HG02588 (cell line): ENCODE measurements around the gene RNF38.
"Not testable (repeated sequence)": the region's sequence is repeated elsewhere in the genome, so short reads cannot be mapped to it uniquely, and the experiment has no call there.

Source experiments
- ATAC-seq: cut with Tn5 transposase; IDR thresholded peaks from one replicate; pipeline ENCODE4 v1.9.1; 2021; ENCODE audit warnings: mild to moderate bottlenecking, moderate library complexity; ENCODE audit not compliant: unreplicated experiment

The RNF38 gene

DNA sequence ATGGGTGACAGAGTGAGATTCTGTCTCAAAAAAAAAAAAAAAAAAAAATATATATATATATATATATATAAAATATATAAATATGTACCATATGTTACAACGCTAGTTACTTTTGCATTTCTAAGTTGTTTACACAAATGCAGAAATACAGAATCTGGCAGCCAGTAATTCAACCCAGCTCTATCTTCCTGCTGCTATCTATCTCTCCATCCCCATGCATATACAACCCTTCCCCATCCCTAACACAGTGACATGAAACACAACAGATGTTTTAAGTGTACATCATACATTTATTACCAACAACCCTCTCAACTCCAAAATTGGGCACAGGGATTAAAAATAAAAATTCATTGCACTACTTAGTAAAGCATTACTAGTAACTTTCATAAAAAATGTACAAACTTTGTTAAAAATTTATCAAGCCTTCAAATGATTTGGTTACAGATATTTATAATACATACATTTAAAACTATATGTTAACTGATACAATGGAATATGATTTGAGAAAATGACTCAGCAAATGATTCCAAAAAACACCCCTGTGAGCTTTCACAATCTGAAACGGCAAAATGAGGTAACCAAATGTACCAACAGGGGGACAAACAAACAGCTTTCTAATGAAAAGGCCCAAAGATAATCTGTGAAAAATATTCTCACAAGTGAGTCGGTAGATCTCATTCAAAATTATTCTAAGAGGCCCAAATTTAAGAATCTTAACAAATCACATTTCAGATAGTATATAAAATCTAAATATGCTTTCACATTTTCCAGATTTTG, 63.8 kb downstream of the RNF38 start:
- no peak for ATAC-seq

- no peak for ATAC-seq
Measured at GRCh38 chr9:36332006-36332405, 68.1 kb downstream of the RNF38 start.

- no peak for ATAC-seq
Measured at GRCh38 chr9:36328798-36329411, 71.2 kb downstream of the RNF38 start.

- no peak for ATAC-seq
Measured at GRCh38 chr9:36325081-36325828, 74.8 kb downstream of the RNF38 start.

DNA sequence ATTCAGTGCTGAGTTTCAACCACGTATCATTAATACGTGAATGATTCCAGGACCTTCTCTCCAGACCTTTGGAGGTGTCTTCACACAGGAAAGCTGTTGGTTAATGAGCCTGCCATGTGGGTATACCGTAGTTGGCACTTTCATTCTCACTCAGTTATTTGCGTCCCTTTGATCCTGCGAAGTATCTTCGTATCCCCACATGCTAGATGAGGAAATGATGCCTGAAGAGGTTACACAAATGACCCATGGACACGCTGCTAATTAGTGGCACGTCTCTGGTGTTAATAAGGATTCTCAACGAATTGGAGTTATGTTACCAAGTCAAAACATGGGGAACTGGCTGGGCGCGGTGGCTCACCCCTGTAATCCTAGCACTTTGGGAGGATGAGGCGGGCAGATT, 76.1 kb downstream of the RNF38 start:
- no peak for ATAC-seq

- no peak for ATAC-seq
Measured at GRCh38 chr9:36322462-36322861, 77.6 kb downstream of the RNF38 start.

- not testable (repeated sequence) for ATAC-seq
Measured at GRCh38 chr9:36321903-36322302, 78.2 kb downstream of the RNF38 start.

- ATAC-seq = no peak
Measured at GRCh38 chr9:36320466-36320865, 79.6 kb downstream of the RNF38 start.

DNA sequence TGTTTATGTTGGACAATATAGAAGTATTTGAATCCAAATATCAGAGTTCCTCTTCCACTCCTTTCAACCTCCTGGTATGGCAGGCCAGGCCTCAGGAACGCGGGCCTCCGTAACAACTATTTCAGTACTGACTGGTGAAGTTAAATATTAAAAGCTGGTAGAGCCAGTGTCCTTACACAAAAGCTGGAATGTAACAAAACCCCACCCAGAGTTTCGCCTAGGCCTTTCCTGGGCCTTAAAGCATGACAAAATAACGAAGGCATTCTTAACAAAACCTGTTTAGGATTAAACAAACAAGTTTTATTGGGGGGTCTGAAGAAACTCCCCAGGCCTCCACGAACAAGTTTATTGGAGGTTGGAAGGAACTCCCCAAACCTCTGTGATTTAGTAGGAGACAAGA, 80.3 kb downstream of the RNF38 start:
- ATAC-seq = no peak

GRCh38 chr9:36319183-36319582, 80.9 kb downstream of the RNF38 start:
- no peak for ATAC-seq

DNA sequence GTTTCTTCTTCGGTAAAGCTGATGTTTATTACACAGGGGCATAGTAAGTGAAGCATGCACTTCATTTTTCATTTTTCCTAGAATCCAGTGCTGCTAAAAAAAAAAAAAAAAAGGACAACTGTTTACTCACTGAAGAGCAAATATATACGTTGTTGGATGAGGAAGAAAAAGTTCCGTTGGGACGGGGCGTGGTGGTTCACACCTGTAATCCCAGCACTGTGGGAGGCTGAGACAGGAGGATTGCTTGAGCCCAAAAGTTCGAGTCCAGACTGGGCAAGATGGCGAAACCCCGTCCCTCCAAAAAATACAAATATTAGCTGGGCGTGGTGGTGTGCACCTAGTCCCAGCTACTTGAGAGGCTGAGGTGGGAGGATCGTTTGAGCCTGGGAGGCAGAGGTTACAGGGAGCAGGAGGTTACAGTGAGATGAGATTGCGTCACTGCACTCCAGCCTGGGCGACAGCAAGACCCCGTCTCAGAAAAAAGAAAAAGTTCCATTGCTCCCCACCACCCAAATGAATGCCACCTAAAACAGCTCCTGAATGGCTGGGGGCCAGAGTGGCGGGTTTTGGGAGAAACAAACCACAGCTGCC, 81.8 kb downstream of the RNF38 start:
- ATAC-seq = no peak

GRCh38 chr9:36317766-36318165, 82.3 kb downstream of the RNF38 start:
- no peak for ATAC-seq

GRCh38 chr9:36316611-36317317, 83.3 kb downstream of the RNF38 start:
- no peak for ATAC-seq

GRCh38 chr9:36316049-36316448, 84.0 kb downstream of the RNF38 start:
- ATAC-seq = no peak

DNA sequence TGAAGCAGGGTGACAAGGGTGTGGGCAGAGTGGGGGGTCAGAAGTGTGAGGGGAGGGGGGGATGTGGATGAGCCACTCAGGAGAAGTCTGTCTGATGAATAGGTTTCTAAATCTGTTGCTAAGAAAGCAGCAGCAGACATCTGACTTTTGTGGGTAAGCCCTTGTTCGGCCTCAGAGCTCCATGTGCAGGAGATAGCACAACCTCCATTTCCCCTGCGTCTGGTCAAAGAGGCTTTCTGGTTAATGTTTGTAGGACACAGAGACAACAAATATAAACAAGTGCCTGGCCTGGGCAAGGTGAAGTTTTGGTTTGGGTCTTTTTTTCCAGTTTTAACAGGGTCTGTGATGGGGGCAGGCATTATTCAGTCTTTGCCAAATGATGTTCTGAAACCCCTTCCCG, 84.8 kb downstream of the RNF38 start:
- no peak for ATAC-seq

GRCh38 chr9:36314740-36315139, 85.3 kb downstream of the RNF38 start:
- ATAC-seq = no peak

DNA sequence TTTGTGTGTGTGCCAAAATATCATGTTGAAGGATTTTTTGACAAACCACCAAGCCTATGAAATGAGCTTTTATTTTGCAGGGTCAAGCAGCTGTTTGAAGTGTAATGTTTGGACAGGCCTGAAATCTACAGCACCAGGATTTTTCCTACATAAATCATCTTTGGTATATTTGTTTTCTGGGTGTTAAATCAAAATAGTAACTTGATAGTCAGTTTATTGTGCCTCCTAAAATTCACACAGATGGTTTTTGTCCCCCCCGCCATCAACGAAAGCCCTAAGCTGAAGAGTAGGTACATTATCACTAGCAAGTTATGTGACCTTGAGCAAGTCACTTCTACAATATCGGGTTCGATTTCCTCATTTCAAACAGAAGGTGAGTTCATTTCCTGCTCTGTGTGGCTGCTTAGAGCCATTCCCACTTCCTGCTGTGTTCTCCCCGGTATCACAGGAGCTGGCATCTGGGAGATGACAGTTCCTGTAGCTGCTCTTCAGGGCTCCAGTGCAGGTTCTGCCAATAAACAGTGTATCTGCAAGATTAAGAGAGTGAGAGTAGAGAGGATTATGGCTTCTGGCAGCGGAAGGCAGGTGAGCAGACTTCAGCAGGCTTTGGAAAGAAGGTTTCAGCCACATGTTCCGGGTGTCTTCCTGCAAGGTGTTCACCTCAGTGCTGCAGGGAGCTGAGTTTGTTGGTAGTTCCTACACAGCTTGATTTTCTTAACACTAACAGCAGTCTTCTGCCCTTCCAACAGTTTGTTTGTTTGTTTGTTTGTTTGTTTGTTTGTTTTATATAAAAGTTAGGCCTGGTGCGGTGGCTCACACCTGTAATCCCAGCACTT, 93.4 kb downstream of the RNF38 start:
- ATAC-seq = no peak

GRCh38 chr9:36304366-36304765, 95.7 kb downstream of the RNF38 start:
- not testable (repeated sequence) for ATAC-seq

DNA sequence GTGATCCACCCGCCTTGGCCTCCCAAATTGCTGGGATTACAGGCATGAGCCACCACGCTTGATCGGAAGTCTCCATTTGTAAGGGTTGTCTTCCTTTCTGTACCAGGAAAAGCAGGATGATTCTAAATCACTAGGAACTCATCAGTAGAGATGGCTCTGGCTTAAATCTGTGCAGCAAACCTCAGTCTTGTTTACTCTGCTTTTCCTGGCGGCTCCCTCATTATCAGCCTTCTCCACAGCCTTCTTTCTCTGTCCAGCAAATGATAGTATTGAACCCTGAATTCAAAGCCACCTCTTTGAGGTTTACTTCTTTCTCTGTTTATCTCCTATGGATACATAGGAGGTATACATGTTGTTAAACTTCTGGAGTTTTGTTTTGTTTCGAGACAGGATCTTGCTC, 98.8 kb downstream of the RNF38 start:
- no peak for ATAC-seq

GRCh38 chr9:36298566-36298965, 101.5 kb downstream of the RNF38 start:
- no peak for ATAC-seq
